ENCODE results near the gene CCDC93. TPM values are rescaled to one million over a fixed set of nuclear protein-coding genes. Genes with fewer than 3 reads are reported as not detected.

The CCDC93 gene
- polyA plus RNA-seq, 3 donors from 2014 or later = 3.0 to 7.7 (median 4.2) TPM

DNA sequence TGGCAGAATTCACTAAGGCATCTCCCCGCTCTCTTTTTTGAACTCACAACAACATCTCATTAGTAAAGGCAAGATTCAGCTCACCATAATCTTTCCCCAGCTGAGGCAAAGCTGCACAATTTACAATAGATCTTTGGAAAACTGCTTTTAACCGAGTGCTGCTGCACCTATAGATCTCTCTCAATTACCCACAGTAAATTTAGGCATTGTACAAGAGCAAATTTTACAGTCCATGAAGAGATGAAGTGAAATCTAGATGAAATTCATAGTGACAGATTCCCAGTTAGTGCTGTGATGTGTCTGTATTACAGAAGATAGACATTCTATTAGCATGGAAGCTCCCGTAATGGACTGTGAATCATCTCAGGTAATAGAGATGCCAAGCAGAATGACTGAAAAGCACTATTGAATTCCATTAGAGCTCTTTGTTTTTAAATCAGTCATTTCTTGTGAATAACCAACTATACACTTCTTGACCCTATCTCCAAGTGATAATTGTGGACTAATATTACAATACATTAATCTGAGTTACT lies 38.0 kb upstream of the CCDC93 start:
- H3K4me3 Mint-ChIP-seq = no peak overlapping the region
- peaks cover 5 to 19% (median 11%) of the 10 kb centered on the region in 3 donors for H3K27me3 Mint-ChIP-seq (ENCODE audit: low read depth in 3 of 3)
- no peaks in the 10 kb centered on the region for H3K36me3 Mint-ChIP-seq
- H3K27ac Mint-ChIP-seq = no peak overlapping the region
- H3K4me1 Mint-ChIP-seq = no peaks in the 10 kb centered on the region
- DNase-seq = no peak
- no peaks in the 10 kb centered on the region for H3K9me3 Mint-ChIP-seq

DNA sequence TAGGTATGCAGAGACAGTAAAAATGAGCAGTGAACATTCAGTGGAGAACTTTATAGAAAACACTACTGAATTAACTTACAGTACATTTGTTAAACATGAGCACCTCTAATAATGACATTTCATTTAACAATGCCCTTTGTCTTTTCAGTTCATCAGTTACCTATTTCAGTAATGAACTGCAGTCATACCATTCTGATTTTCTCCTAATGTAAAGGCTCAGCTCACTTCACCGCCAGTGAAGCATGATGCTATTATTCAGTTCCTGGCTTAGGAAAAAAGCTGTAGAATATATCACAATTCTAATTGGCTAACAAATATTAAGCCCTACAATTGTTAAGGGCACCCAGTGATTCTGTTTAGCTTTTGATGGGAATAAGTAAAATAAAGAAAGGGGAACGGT lies 37.1 kb upstream of the CCDC93 start:
- Mint-ChIP-seq H3K4me3 (no peak overlapping the region), H3K36me3 (no peaks in the 10 kb centered on the region), H3K27me3 (ENCODE audit: low read depth in 3 of 3) (peaks cover 5 to 19% (median 11%) of the 10 kb centered on the region in 3 donors), H3K9me3 (no peaks in the 10 kb centered on the region), H3K4me1 (no peaks in the 10 kb centered on the region), H3K27ac (no peak overlapping the region)
- no peak for DNase-seq

DNA sequence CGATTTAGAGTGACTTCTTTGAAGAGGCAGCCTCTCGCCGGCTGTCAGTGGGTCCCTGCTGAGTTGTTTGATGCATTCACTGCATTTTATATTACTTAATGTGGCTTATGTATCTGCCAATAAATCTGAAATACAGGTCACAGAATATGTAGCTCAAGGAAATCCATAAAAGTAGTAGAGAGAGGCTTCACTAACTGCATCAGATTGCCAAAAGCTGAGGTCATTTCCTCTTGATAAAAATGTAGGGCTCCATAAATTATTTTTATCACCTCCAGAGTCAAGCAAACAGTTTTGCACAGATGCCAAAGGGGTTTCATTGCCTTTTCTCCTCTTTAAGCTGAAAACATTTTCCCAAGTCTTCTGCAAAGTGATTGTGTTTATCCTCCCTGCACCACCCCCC lies 36.5 kb upstream of the CCDC93 start:
- H3K27ac Mint-ChIP-seq = no peak overlapping the region
- H3K9me3 Mint-ChIP-seq = no peaks in the 10 kb centered on the region
- H3K4me3 Mint-ChIP-seq = no peak overlapping the region
- DNase-seq = no peak
- H3K4me1 Mint-ChIP-seq = no peaks in the 10 kb centered on the region
- H3K27me3 Mint-ChIP-seq (ENCODE audit: low read depth in 3 of 3) = peaks cover 5 to 19% (median 11%) of the 10 kb centered on the region in 3 donors
- no peaks in the 10 kb centered on the region for H3K36me3 Mint-ChIP-seq

DNA sequence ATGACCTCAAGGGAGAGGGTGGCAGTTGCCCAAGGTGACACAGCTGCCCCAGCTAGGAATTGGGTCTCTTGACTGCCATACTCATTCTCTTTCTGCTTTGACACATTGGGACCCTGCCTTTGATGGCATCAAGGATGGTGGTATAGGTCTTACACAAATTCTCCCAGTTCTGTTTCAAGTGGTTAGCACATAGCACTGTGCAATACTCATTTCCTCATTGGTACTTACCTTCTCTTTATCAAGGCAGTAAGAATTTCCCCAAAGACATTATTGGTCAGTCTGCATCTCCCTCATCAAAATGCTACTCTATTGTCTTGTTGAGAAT lies 35.9 kb upstream of the CCDC93 start:
- Mint-ChIP-seq H3K9me3 (no peaks in the 10 kb centered on the region), H3K4me3 (no peak overlapping the region), H3K27ac (peak overlapping the region in 1 of 6 donors; percentile 23), H3K4me1 (no peaks in the 10 kb centered on the region), H3K27me3 (ENCODE audit: low read depth in 3 of 3) (peaks cover 5 to 17% (median 11%) of the 10 kb centered on the region in 3 donors), H3K36me3 (no peaks in the 10 kb centered on the region)
- DNase-seq = no peak

DNA sequence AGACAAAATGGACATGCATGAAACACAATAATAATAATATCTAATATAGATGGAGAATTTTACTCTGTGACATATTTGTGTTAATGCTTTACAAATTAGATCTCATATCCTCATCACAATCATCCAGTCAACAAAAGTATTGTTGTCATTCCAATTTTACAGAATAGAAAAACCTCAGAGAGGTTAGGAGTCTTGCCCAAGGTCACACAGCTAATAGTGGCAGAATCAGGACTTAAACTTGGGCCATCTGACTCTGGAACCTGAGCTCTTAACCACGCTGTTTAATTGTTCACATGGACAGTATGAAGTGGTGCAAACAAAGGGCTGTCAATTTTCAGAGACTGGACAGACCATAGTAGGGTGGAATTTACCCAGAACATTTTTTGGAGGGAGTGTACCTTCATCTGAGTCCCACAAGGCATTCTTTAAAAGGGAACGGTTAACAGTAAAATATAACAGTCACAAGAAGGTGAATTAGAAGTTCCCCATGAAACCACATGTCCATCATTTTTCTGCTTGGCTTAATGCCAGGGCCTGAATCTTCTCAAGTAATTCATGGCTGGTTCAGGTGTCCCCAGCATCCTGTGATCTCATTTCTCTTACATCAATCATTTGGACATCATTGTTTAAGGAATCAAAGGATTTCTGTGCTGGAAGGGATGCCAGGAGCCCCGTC lies 35.4 kb upstream of the CCDC93 start:
- Mint-ChIP-seq H3K36me3 (no peaks in the 10 kb centered on the region), H3K9me3 (no peaks in the 10 kb centered on the region), H3K4me1 (no peaks in the 10 kb centered on the region), H3K4me3 (no peak overlapping the region), H3K27ac (no peak overlapping the region), H3K27me3 (ENCODE audit: low read depth in 3 of 3) (peaks cover 5 to 20% (median 11%) of the 10 kb centered on the region in 3 donors)
- DNase-seq = no peak

DNA sequence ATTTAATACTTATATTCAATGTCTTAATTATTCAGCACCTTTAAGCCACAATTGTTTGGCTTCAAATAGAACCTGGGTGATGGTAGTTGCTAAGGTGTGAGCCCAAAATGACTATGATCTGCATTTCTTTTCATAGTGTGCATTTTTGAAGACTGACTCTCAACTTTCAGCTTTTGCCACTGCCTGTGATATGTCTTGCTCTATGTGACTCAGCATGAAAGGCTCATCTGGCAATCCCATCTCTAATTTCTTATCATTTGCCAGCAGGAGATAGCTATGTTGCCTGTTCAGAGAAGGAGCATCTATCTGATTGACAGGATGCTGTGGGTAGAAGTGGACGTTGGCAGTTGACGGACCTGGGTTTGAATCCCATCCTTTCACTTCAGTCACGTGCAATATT lies 34.5 kb upstream of the CCDC93 start:
- no peak for DNase-seq
- Mint-ChIP-seq H3K27ac (no peak overlapping the region), H3K4me3 (no peak overlapping the region), H3K36me3 (no peaks in the 10 kb centered on the region), H3K27me3 (ENCODE audit: low read depth in 3 of 3) (peaks cover 5 to 24% (median 11%) of the 10 kb centered on the region in 3 donors), H3K4me1 (no peaks in the 10 kb centered on the region), H3K9me3 (no peaks in the 10 kb centered on the region)

DNA sequence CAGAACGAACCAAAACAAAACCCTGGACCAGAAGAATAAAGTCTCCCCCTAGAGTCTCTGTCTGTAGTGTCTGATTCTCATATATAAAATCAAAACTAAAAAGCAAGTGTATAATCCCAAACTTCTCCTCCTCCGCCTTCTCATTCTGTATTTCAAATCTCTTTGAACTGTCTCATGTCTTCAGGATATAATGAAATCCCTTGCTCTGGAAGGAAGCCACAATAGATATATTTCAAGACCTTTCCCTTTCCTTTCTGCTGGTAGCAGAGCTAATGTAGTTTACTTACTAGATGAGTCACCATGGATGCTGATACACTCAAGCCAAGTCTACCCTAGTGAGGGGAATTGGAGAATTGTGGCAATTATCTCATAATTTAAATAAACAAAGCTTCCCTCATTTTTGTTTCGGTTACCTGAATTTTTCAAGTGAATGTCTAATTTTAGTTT lies 33.5 kb upstream of the CCDC93 start:
- DNase-seq = no peak
- H3K27me3 Mint-ChIP-seq (ENCODE audit: low read depth in 3 of 3) = peaks cover 5 to 21% (median 11%) of the 10 kb centered on the region in 3 donors
- H3K4me3 Mint-ChIP-seq = no peak overlapping the region
- H3K36me3 Mint-ChIP-seq = no peaks in the 10 kb centered on the region
- no peak overlapping the region for H3K27ac Mint-ChIP-seq
- no peaks in the 10 kb centered on the region for H3K9me3 Mint-ChIP-seq
- no peaks in the 10 kb centered on the region for H3K4me1 Mint-ChIP-seq

DNA sequence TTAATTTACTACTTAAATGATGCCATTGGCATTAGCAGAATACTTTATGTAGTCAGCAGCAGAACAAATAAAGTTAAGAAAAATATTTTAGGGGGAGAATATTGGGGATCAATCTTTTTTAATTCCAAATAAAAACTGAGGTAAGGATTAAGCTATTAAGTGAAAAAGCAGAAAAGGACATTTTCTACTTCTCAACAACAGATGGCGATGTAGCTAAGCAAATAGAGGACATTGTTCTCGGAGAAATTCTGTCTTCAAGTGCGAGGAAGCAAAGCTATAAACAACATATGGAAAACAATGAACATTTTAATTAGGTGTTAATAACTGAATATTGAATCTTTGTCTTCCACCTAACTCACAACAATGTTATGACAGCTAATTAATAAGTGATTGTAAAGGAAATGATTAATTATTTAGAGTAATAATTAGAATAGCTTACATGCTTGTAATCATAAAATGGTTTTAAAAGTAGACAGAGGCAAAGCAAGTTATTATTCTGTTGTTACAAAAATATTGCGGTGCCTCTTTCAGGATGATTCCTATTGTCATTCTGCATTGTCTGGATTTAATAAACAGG lies 32.9 kb upstream of the CCDC93 start:
- Mint-ChIP-seq H3K27ac (no peak overlapping the region), H3K4me1 (no peaks in the 10 kb centered on the region), H3K4me3 (no peak overlapping the region), H3K36me3 (no peaks in the 10 kb centered on the region), H3K27me3 (ENCODE audit: low read depth in 3 of 3) (peaks cover 5 to 20% (median 11%) of the 10 kb centered on the region in 3 donors), H3K9me3 (peaks cover 0 to 1% (median 0%) of the 10 kb centered on the region in 6 donors)
- peak; percentile 10 to 26 (median 18) for DNase-seq

DNA sequence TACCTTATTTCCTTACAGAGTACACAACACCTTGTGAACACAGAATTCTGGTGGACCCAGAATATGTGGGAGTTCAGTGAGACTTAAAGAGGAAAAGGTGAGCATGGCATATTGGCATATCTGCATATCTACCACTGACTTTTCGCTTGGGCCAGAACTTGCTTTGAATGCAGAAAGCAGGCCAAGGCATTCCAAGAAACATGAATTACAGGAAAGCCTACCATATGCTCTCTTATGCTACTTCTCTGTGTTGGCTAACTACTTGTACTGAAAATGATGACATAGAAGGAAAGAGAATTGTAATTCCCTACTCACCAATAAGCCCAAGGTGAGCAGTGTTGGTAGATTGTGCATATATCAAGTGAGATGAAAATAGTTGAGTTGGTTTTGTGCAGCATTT lies 31.4 kb upstream of the CCDC93 start:
- Mint-ChIP-seq H3K27ac (no peak overlapping the region), H3K36me3 (no peaks in the 10 kb centered on the region), H3K27me3 (ENCODE audit: low read depth in 3 of 3) (peaks cover 5 to 15% (median 14%) of the 10 kb centered on the region in 3 donors), H3K4me1 (no peaks in the 10 kb centered on the region), H3K9me3 (peaks cover 0 to 1% (median 0%) of the 10 kb centered on the region in 6 donors), H3K4me3 (no peak overlapping the region)
- no peak for DNase-seq

DNA sequence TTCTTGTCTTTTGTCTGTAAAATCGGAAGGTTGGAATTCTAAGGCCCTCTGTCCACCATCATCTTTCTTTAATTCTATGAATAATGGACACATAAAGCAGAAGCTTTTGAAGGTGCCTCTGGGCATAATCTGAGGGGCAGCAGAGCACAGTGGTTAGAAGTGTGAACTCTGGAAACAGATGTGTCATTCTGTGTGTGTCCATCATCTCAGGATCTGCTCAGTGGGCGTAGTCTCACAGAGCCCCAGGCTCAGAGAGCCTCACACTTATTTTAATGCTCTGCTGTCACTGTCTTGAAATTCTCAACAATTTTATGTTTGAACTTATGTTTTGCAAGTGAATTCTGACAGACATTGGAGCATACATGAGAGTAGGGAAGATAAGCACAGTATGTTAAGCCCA lies 31.0 kb upstream of the CCDC93 start:
- H3K27ac Mint-ChIP-seq = no peak overlapping the region

DNA sequence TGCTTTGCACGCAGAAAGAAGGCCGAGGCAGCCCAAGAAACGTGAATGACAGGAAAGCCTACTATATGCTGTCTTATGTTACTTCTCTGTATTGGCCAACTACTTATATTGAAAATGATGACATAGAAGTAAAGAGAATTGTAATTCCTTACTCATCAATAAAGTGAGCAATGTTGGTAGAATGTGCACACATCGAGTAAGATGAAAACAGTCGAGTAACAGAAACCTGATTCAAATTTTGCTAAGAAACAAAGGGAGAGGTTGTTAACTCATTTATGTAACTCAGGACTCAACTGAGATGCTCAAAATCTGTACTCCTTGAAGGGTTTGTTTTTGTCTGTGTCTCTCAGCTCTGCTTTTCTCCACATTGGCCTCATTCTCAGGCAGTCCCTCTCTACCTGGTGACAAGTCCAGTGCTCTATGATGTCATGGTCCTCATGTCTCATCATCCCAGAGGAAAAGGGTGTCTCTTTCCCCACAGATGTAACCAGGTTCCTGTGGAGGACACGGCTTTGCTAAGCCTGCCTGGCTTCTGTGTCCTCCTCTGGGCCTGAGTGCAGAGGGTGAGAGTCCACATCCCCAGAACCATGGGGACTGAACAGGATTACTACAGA lies 30.3 kb upstream of the CCDC93 start:
- Mint-ChIP-seq H3K27ac (no peak overlapping the region), H3K36me3 (no peaks in the 10 kb centered on the region), H3K27me3 (ENCODE audit: low read depth in 3 of 3) (peaks cover 5 to 19% (median 14%) of the 10 kb centered on the region in 3 donors), H3K4me3 (no peak overlapping the region), H3K9me3 (peaks cover 0 to 1% (median 0%) of the 10 kb centered on the region in 6 donors), H3K4me1 (no peaks in the 10 kb centered on the region)
- DNase-seq = no peak

More for the DNA sequence above, 31.0 kb upstream of the CCDC93 start:
- no peak for DNase-seq
- Mint-ChIP-seq H3K27me3 (ENCODE audit: low read depth in 3 of 3) (peaks cover 5 to 15% (median 14%) of the 10 kb centered on the region in 3 donors), H3K4me1 (no peaks in the 10 kb centered on the region), H3K4me3 (no peak overlapping the region), H3K9me3 (peaks cover 0 to 1% (median 0%) of the 10 kb centered on the region in 6 donors), H3K36me3 (no peaks in the 10 kb centered on the region)

DNA sequence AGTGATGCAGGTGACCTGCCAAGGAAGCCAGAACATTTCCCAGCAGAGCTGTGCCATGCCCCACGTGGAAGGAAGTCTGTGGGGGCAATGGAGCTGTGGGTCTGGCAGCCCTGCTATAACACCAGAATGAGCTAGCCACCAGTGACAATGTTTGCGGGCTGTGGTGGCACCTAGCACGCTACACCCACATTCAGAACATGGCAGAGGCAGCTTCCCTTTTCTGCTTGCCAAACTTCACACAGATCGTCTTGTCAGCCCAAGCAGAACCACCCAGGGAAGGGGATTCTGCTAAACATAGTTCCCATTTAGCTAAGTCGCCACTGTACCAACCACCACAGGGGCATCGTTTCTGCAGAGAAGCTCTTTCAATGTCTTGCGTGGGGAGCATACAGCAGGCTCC lies 27.0 kb upstream of the CCDC93 start:
- peaks cover 0 to 2% (median 0%) of the 10 kb centered on the region in 3 donors for H3K36me3 Mint-ChIP-seq
- H3K4me3 Mint-ChIP-seq = no peak overlapping the region
- no peak overlapping the region for H3K27ac Mint-ChIP-seq
- peaks cover 3 to 23% (median 10%) of the 10 kb centered on the region in 3 donors for H3K27me3 Mint-ChIP-seq (ENCODE audit: low read depth in 3 of 3)
- DNase-seq = no peak
- peaks cover 0 to 6% (median 4%) of the 10 kb centered on the region in 6 donors for H3K9me3 Mint-ChIP-seq
- no peaks in the 10 kb centered on the region for H3K4me1 Mint-ChIP-seq

DNA sequence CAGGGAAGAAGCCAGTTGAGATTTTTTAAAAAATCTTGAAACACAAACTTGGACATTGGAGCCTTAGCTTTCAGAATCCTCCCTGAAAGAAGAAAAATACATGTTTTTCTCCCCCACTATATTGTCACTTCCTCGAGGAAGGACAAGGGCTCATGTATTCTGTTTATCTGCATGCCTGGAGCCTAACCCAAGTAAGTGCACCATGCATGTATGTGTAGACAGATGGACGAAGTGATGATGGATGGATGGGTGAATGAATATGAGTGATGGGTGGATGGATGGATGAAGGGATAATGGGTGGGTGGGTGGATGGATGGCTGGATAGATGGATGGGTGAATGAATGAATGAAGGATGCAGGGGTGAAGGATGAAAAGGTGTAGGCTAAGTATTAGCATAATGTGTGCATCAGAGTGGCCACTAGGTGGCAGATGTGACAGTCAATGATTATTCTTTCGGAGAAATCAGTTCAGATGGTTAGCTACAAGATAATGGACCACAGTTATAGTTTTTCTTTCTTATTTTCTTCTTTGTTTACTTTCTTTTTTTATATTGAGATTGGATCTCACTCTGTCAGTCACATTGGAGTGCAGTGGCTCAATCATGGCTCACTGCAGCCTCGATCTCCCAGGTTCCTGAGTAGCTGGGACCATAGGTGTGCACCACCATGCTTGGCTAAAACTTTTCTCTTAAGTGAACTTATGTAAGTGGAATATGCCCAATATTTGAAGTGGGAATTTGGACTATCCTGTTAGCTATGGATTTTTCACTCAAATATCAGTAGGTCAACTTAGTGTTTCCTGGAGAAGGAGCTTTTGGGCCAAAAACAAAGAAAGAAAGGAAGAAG lies 18.5 kb upstream of the CCDC93 start:
- Mint-ChIP-seq H3K4me3 (no peak overlapping the region), H3K9me3 (peaks cover 0 to 10% (median 5%) of the 10 kb centered on the region in 6 donors), H3K27me3 (ENCODE audit: low read depth in 3 of 3) (peaks cover 7 to 20% (median 9%) of the 10 kb centered on the region in 3 donors), H3K4me1 (no peaks in the 10 kb centered on the region), H3K27ac (no peak overlapping the region), H3K36me3 (peaks cover 0 to 4% (median 0%) of the 10 kb centered on the region in 3 donors)
- DNase-seq = peak; percentile 16 to 32 (median 27)

All from immature natural killer cell (primary cell).